HG03442 (cell line): ENCODE data around the gene CFAP97D1.

ENCODE experiments used
- ATAC-seq: cut with Tn5 transposase; IDR thresholded peaks from one replicate; pipeline ENCODE4 v1.9.1; 2021; ENCODE audit warnings: mild to moderate bottlenecking, moderate library complexity; ENCODE audit not compliant: unreplicated experiment

The CFAP97D1 gene

GRCh38 chr17:43780135-43780534 lies at the start of gene CFAP97D1:
Gene CFAP97D1, plus strand, starts transcription at chr17:43780435. Its CDS starts 28 bp downstream, at chr17:43780463.
- ATAC-seq, result no peak

DNA sequence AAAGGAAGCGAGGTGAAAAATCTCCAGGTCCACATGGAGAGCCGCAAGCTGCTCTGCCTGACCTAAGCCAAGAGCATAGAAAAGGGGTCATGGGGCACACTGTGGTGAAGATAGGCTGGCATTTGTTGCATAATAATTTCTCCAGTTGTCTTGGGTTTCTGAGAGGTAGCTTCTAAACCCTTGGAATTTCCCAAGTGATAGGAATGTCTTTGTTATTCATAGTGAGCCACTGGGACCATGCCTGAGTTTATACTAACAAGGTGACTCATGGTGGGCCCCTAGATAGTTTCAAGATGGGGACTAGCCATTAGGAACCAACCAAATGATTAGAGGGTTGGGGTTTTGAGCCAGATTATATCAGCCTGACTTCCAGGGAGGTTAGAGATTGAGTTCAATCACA lies 47.3 kb upstream of the CFAP97D1 start:
- ATAC-seq, result no peak

DNA sequence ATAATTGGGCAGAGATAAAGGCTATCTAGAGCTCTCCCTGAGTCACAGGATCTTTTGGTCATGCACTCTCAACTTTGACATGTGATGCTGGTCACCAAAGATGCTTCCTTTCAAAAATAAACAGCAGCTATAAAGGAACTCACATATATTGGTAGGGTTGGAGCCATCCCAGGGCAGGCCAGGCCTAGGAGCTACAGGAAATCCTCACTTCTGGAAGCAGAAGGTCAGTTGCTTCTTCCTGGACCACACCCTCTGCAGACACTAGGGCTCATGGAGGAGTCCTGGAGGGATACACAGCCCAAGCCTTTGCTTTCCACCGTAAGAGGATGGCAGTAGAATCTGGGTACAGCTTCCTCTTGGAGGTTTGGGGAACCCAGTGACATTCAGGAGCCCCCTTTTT lies 46.3 kb upstream of the CFAP97D1 start:
- no peak for ATAC-seq

DNA sequence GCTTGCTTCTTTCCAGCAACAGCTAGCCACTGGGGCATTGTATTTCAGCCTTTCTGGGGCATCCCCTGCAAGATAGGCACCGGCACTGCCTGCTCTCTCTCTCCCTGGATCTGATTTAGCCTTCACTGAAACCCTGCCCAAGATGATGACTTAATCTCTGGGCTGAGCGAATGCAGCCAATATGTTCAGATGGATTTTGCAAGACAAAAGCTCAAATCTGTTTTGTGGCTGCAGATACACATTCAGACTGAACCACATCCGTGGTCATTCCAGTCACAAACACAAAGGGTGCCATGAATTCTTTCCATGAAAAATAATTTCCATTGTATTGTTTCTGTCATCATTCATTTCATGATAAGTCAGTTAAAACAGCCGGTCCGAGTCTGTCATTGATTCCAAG lies 45.9 kb upstream of the CFAP97D1 start:
- ATAC-seq, result no peak

GRCh38 chr17:43736389-43736788 lies 43.8 kb upstream of the CFAP97D1 start:
- no peak for ATAC-seq

DNA sequence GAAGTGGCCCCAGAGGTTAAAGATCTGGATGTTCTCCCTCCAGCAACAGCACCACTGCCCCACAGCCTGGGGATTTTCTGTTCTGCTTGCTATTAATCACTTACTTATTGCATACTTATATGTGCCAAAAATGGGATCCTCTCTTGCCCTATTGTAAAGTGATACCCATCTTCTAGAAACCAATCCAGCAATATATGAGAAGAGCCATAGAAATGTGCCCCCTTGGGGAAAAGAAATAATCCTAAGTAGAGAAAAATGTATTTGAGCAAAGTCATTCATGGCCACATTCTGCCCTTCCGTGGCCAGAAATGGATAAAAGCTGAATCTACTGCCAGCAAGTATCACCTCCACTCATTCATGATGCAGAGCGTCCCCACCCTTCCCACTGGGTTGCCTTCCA lies 42.5 kb upstream of the CFAP97D1 start:
- no peak for ATAC-seq

GRCh38 chr17:43740541-43740940 lies 39.7 kb upstream of the CFAP97D1 start:
- ATAC-seq, result no peak

DNA sequence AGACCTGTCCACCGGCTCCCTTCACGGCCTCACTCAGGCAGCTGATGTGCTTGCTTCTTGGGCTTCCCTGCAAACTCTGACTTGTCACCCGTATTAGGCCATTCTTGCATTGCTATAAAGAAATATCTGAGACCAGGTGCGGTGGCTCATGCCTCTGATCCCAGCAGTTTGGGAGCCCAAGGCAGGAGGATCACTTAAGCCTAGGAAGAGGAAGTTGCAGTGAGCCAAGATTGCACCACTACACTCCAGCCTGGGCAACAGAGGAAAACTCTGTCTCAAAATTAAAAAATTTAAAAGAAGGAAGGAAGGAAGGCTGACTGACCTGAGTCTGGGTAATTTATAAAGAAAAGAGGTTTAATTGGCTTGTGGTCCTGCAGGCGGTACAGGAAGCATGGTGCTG lies 38.6 kb upstream of the CFAP97D1 start:
- ATAC-seq, result no peak

DNA sequence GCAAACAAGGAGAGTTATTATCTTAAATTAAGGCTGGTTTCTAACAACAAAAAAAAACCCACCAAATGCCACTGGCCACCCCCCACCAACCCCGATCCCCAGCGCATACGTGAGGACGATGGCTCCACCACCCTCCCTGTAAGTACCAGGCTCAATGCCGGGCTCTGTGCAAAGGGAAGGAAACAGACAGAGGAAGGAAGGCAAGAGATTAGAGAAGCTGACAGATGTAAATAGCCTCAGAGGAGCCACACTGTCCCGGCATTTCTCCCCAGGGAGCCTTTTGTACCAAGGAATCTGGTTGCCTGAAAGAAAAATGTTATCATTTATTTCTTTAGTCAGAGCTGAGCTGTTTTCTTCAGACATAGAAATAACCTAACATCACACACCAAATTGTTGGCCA lies 34.7 kb upstream of the CFAP97D1 start:
- no peak for ATAC-seq

DNA sequence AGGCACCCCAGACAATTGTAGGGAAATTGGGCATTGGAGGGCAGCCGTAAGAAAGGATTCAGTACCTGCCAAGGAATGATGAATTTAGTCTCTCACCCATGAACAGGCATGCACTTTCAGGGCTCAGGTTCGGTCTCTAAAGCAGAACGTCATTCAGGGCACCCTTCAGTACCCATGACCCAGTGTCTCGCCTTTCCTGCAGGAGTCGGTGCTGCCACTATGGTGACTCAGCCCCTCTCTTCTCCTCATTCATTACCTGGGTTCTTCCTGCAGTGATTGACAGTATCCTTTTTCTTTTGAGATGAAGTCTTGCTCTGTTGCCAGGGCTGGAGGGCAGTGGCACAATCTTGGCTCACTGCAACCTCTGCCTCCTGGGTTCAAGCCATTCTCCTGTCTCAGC lies 30.1 kb upstream of the CFAP97D1 start:
- no peak for ATAC-seq

- ATAC-seq, result no peak
Observed at GRCh38 chr17:43753493-43754129, 26.6 kb upstream of the CFAP97D1 start.

- no peak for ATAC-seq
Observed at GRCh38 chr17:43754947-43755346, 25.3 kb upstream of the CFAP97D1 start.

DNA sequence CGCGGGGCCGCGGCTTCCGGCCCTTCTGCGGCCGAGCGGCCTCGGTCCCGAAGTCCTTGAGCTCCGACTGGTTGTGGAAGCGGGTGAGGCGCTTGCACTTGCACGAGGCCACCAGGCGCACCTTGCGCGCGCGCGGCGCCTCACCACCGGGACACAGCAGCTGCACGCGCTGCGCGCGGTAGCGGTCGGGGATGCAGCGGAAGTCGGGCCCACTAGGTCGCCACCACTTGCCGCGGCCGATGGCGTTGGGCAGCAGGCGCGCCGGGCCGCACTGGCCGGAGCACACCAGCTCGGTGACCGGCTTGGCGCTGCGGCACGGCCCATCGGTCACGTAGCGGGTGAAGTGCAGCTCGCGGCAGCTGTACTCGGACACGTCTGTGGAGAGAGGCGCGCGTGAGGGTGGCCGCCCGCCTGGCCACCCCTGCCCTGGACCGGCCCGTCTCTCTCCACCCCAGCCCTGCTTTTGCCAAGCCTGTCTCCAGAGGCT lies 24.8 kb upstream of the CFAP97D1 start:
- ATAC-seq, result no peak

DNA sequence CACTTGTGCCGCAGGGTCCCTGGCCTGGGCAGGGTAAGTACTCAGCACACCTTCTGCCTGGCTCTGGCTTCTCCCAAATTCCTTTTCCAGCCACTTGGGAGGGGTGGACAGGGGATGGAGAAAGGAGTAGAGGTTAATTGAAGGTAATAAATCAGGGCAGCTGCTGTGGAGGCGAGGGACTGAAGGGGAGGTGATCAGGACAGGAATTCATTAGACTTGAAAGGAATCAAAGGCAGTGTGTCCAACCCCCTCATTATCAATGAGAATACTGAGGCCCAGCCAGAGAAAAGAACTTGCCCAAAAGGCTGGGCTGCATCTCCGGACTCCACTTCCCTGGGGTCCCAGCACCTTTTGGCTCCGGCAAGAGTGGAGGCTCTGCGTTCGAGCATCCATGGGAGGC lies 24.0 kb upstream of the CFAP97D1 start:
- no peak for ATAC-seq

- no peak for ATAC-seq
Observed at GRCh38 chr17:43757171-43757660, 23.0 kb upstream of the CFAP97D1 start.

DNA sequence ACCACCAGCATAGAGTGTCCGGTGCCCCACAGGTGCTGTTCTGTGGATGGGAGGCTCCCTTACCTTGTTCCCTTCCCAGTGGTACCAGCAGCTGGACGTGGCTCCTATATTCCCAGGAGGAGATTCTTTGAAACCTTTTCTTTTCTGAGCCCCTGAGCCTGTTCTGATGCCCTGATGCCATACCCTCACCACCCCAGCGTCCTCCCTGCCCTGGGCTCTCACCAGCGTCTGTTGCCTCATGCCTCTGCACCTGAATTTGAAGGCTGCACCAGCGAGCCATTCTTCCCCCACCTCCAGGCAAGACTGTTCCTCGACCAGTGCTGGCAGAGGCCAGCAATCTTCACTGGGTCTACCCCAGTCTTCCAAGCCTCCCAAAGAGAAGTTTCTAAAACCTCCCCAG lies 22.1 kb upstream of the CFAP97D1 start:
- no peak for ATAC-seq

DNA sequence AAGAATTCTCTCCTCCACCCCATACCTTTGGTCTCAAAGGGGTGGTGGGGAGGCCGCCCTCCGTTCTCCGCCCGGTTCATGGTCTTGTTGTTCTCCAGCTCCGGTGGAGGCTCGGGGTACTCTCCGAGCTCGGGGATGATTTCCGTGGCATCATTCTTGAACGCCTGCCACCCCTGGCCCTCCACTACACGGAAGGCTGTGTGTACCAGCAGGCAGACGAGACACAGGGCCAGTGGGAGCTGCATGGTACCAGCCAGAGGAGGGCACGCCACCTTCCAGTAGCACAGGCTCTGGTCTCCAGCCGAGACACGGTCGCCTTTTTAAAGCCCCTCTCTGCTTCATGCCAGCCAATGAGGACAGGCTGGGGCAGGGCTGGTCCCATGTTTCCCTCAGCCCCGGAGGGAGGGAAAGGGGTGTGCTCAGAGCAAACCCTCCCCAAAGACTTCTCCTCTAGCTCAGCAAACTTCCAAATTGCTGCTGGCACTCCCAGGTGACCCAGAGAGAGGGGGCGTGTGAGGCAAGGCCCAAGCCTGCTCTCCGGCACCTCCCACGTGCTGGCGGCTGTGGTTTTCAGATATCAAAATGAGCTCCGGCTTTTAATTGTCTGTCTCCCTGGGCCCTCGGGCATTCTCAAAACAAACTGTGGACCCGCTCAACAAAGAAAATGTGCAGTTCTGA lies 21.6 kb upstream of the CFAP97D1 start, which contains the start of gene SOST:
TSS of gene SOST (minus strand) at position 295 of the 678 bp plus-strand sequence. CDS start at position 245, 50 bp downstream.
- no peak for ATAC-seq

- no peak for ATAC-seq
Observed at GRCh38 chr17:43759836-43760235, 20.4 kb upstream of the CFAP97D1 start.

- no peak for ATAC-seq
Observed at GRCh38 chr17:43760254-43760852, 19.9 kb upstream of the CFAP97D1 start.

DNA sequence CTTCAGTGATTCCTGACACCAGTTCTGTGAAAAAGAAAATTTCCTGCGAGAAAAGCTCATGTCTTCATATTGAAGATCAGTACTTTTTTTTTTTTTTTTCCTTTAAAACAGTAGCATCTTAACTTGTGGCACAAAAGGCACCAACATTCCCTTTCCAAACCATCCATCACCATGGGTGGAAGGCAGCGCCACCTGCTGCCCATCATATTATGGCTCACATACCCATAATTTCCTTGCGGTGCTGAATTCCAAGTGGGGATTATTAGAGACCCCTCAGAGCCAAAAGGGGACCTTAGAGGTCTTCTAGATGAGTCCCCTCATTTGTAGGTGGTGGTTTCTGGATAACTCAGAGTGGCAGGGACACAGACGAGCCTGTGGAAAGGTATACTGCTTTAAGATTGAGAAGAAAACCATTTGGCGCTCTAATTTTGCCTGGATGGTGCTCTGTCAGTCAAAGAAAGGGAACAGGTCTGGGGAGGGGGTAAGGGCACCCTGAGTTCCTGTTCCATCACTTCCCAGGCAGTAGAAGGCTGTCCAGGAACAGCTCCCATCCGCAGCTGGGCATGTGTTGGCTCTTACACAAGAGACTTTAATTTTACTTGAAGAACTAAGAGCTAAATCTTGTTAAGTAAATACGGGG lies 13.7 kb upstream of the CFAP97D1 start:
- no peak for ATAC-seq

GRCh38 chr17:43767053-43767712 lies 13.1 kb upstream of the CFAP97D1 start:
- ATAC-seq, result no peak
